Prostate gland (tissue), 2 donors: ENCODE measurements around the gene PIP5K1B. TPM values are rescaled to one million over a fixed set of nuclear protein-coding genes. Genes with fewer than 3 reads are reported as not detected.

Experiments
- DNase-seq: peaks from one replicate; pipeline ENCODE4 v3.0.0-alpha.2; 2019; ENCODE audit warnings: low spot score
- H3K27ac ChIP-seq, 2 donors: fragments of 200-600 bp; sonication (generic); 2 replicates each; pipeline ENCODE4 v1.5.1; 2017 to 2019
- H3K27me3 ChIP-seq: fragments of 200-600 bp; sonication (generic); replicated peaks from 2 replicates; pipeline ENCODE4 v1.5.1; 2019; ENCODE audit not compliant: insufficient read depth
- H3K36me3 ChIP-seq, 2 donors: fragments of 200-600 bp; sonication (generic); 1 replicate in 1 of 2; 2 replicates in 1 of 2; pipeline versions ENCODE4 v1.5.1 to v1.8.1; 2017 to 2019
- H3K4me1 ChIP-seq: fragments of 200-600 bp; sonication (generic); replicated peaks from 2 replicates; pipeline ENCODE4 v1.5.1; 2019
- H3K4me3 ChIP-seq, 2 donors: fragments of 200-600 bp; sonication (generic); 2 replicates each; pipeline ENCODE4 v1.5.1; 2017 to 2019
- H3K9me3 ChIP-seq: fragments of 200-600 bp; sonication (generic); 2 replicates; pipeline ENCODE4 v1.5.1; 2017
- CTCF ChIP-seq, 4 experiments: fragments of 200-600 bp in 2 of 4; fragments of 450-650 bp in 2 of 4; sonication (generic) in 2 of 4; IDR thresholded peaks; 1 replicate in 3 of 4; 2 replicates in 1 of 4; pipeline ENCODE4 v1.5.1; 2016 to 2019; ENCODE audit warnings: antibody characterized with exemption in 4 of 4, mild to moderate bottlenecking in 2 of 4, moderate library complexity in 2 of 4
- POLR2A ChIP-seq: fragments of 450-650 bp; IDR thresholded peaks from one replicate; pipeline ENCODE4 v1.6.1; 2016; ENCODE audit warnings: antibody characterized with exemption, mild to moderate bottlenecking
- POLR2AphosphoS5 ChIP-seq: sonication (generic); formaldehyde crosslinking; IDR thresholded peaks from one replicate; pipeline ENCODE4 v1.6.1; 2017; ENCODE audit warnings: antibody characterized with exemption
- WGBS: methylation state at CpG from one replicate; pipeline ENCODE4 v1.1.5; 2018; 5-methylcytosine and 5-hydroxymethylcytosine counted together
- intact Hi-C: fragments of 100-400 bp; cut with DNase I; formaldehyde crosslinking; loops from one replicate; pipeline ENCODE4 v1.14.2; 2022
- total RNA-seq, 2 donors: library from RNA; depleted of rRNA; stranded (reverse); fragments of >200 nt; gene quantifications; one replicate each; pipeline ENCODE4 v1.1.0, GENCODE V29; 2016

Gene PIP5K1B
- total RNA-seq, 2 donors from 2014 or later, result 1.6 to 38.3 TPM

GRCh38 chr9:68710111-68710471 lies 5.1 kb downstream of the PIP5K1B start:
- no peak overlapping the region for H3K27ac ChIP-seq
- intact Hi-C loops, result no loop called here
- no peaks in the 10 kb centered on the region for H3K36me3 ChIP-seq
- no peak for DNase-seq
- H3K4me3 ChIP-seq, result no peak overlapping the region
- WGBS, result 60% methylated on average over 1 of the region's 1 CpG
- no peaks in the 10 kb centered on the region for H3K9me3 ChIP-seq
- no peak for TF ChIP-seq CTCF (IDR thresholded peaks at IDR 0.05)
- no peak for TF ChIP-seq POLR2AphosphoS5
- TF ChIP-seq POLR2A, result no peak
- no peaks in the 10 kb centered on the region for H3K4me1 ChIP-seq
- H3K27me3 ChIP-seq, result peaks cover 3% of the 10 kb centered on the region

- H3K27me3 ChIP-seq, result peaks cover 3% of the 10 kb centered on the region
- WGBS, result 57% methylated on average over 2 of the region's 2 CpGs
- intact Hi-C loops, result no loop called here
- no peaks in the 10 kb centered on the region for H3K4me1 ChIP-seq
- TF ChIP-seq POLR2A (no peak), CTCF (IDR thresholded peaks at IDR 0.05) (no peak), POLR2AphosphoS5 (no peak)
- no peak for DNase-seq
- H3K9me3 ChIP-seq, result no peaks in the 10 kb centered on the region
- H3K4me3 ChIP-seq, result no peak overlapping the region
- no peak overlapping the region for H3K27ac ChIP-seq
- H3K36me3 ChIP-seq, result no peaks in the 10 kb centered on the region
These were observed 6.2 kb downstream of the PIP5K1B start for GRCh38 chr9:68711281-68711680.

DNA sequence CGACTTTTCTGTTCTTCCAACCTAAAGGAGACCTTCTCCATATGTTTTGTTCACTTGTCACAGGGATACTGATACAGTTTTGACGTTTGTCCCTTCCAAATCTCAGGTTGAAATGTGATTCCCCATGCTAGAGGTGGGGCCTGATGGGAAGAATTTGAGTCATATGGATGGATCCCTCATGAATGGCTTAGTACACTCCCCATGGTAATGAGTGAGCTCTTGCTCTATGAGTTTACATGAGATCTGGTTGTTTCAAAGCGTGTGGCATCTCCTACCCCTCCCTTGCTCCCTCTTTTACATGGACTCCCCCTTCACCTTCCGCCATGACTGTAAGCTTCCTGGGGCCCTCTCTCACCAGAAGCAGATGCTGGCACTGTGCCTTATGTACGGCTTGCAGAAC lies 6.9 kb downstream of the PIP5K1B start:
- no peak for DNase-seq
- 97% methylated on average over 5 of the region's 5 CpGs for WGBS
- Histone ChIP-seq H3K27ac (no peak overlapping the region), H3K36me3 (no peaks in the 10 kb centered on the region), H3K4me3 (no peak overlapping the region), H3K9me3 (no peaks in the 10 kb centered on the region), H3K4me1 (no peaks in the 10 kb centered on the region), H3K27me3 (peaks cover 3% of the 10 kb centered on the region)
- no peak for TF ChIP-seq POLR2AphosphoS5
- intact Hi-C loops, result no loop called here

DNA sequence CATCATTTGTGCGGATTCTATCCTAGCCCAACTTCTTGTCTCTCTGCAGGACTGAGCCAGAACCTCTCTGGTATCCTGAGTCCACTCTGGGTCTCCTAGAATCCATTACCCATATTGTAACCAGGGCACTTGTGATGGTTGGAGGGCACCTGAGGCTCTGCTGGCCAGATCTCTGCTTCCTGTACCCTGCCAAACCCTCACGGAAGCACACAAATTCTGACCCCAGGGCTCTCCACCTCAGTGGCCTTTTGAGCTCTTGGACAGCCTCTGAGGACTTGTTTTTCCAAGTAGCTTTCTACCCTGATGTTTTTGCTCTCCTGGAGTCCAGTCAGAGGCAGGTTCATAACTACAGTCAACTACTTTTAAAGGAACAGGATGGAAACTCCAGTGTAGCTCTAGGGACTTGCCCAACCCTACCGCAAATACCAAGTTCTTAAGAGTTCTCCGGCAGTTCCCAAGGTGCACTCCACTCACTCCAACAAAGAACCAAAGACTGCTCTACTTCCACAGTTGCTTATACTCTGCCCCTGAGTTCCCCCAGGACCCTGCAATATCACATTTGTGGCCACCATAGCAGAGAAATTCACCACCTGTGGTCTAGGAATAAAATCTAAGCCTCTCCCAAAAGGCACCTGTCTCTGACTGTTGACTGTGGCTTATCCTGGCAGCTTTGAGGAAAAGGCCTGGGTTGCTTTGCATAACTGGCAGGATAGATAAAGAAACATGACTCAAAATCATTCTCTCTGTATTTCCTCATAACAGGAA lies 9.6 kb downstream of the PIP5K1B start:
- H3K27ac ChIP-seq, result no peak overlapping the region
- 86% methylated on average over 4 of the region's 4 CpGs for WGBS
- H3K27me3 ChIP-seq, result peaks cover 3% of the 10 kb centered on the region
- TF ChIP-seq POLR2A, result no peak
- TF ChIP-seq CTCF (IDR thresholded peaks at IDR 0.05), result no peak
- intact Hi-C loops, result no loop called here
- H3K4me3 ChIP-seq, result no peak overlapping the region
- no peaks in the 10 kb centered on the region for H3K4me1 ChIP-seq
- H3K9me3 ChIP-seq, result no peaks in the 10 kb centered on the region
- no peak for DNase-seq
- H3K36me3 ChIP-seq, result no peaks in the 10 kb centered on the region

- TF ChIP-seq POLR2AphosphoS5 (no peak), POLR2A (no peak), CTCF (IDR thresholded peaks at IDR 0.05) (no peak)
- H3K27ac ChIP-seq, result no peak overlapping the region
- 63% methylated on average over 2 of the region's 2 CpGs for WGBS
- no peak for DNase-seq
- H3K36me3 ChIP-seq, result no peaks in the 10 kb centered on the region
- no peaks in the 10 kb centered on the region for H3K4me1 ChIP-seq
- H3K9me3 ChIP-seq, result no peaks in the 10 kb centered on the region
- H3K27me3 ChIP-seq, result peaks cover 3% of the 10 kb centered on the region
- no peak overlapping the region for H3K4me3 ChIP-seq
- intact Hi-C loops, result no loop called here
These were observed 10.1 kb downstream of the PIP5K1B start for GRCh38 chr9:68715181-68715456.
